Keratinocyte (primary cell): ENCODE data around the gene RFC1.

Source experiments
- CTCF ChIP-seq, 3 experiments: IDR thresholded peaks in 1 of 3; conservative IDR thresholded peaks in 1 of 3; optimal IDR thresholded peaks in 1 of 3; 2 replicates in 2 of 3; 3 replicates in 1 of 3; pipeline versions ENCODE3 to v1.5.1; 2011; ENCODE audit warnings: low read length in 3 of 3, mild to moderate bottlenecking in 3 of 3, moderate library complexity in 2 of 3, control low read depth in 1 of 3, inconsistent platforms in 1 of 3; ENCODE audit not compliant: insufficient read depth in 2 of 3; ENCODE audit errors: extremely low read depth in 1 of 3
- EZH2 ChIP-seq: IDR thresholded peaks from one replicate; pipeline ENCODE4 v1.6.1; 2012; ENCODE audit warnings: inconsistent platforms, mild to moderate bottlenecking, low read length, moderate library complexity

GRCh38 chr4:39342731-39343130 is 23.4 kb downstream of the RFC1 start:
- no peak for TF ChIP-seq CTCF (optimal IDR thresholded peaks at IDR 0.05 in 1 of 3, IDR thresholded peaks at IDR 0.05 in 1 of 3, conservative IDR thresholded peaks at IDR 0.05 in 1 of 3; ENCODE audit: extremely low read depth in 1 of 3, insufficient read depth in 2 of 3, low read length in 3 of 3)
- no peak for TF ChIP-seq EZH2
